Thoracic aorta (tissue), 2 donors: Measurements from ENCODE around the gene PRTFDC1. TPM values are rescaled to one million over a fixed set of nuclear protein-coding genes. Genes with fewer than 3 reads are reported as not detected.

Experiments used
- ATAC-seq: fragments of 150-250 bp; one replicate; pipeline ENCODE4 v1.8.0; 2017; ENCODE audit warnings: low read depth; ENCODE audit not compliant: insufficient number of reproducible peaks, low FRiP score
- DNase-seq: peaks from one replicate; pipeline ENCODE4 v3.0.0-alpha.2; 2020; ENCODE audit warnings: low spot score
- H3K27ac ChIP-seq, 2 donors: fragments of 200-600 bp; sonication (generic); 1 replicate in 1 of 2; 2 replicates in 1 of 2; pipeline ENCODE4 v1.5.1; 2016; ENCODE audit warnings: mild to moderate bottlenecking in 2 of 2, moderate library complexity in 2 of 2
- H3K27me3 ChIP-seq: fragments of 200-600 bp; sonication (generic); replicated peaks from 2 replicates; pipeline ENCODE4 v1.6.0; 2016; ENCODE audit warnings: mild to moderate bottlenecking; ENCODE audit not compliant: insufficient read depth
- H3K36me3 ChIP-seq: fragments of 200-600 bp; sonication (generic); one replicate; pipeline ENCODE4 v1.5.1; 2016
- H3K4me1 ChIP-seq, 2 donors: fragments of 200-600 bp; sonication (generic); 1 replicate in 1 of 2; 2 replicates in 1 of 2; pipeline versions ENCODE4 v1.5.1 to v1.6.0; 2016; ENCODE audit warnings: low read depth in 2 of 2, mild to moderate bottlenecking in 1 of 2; ENCODE audit not compliant: control insufficient read depth in 1 of 2
- H3K4me3 ChIP-seq: fragments of 200-600 bp; sonication (generic); 2 replicates; pipeline ENCODE4 v1.5.1; 2016; ENCODE audit warnings: mild to moderate bottlenecking
- H3K9me3 ChIP-seq: fragments of 200-600 bp; sonication (generic); 2 replicates; pipeline ENCODE4 v1.5.1; 2016
- CTCF ChIP-seq: fragments of 200-600 bp; sonication (generic); IDR thresholded peaks from one replicate; pipeline ENCODE4 v1.5.1; 2019; ENCODE audit warnings: antibody characterized with exemption
- total RNA-seq, 2 donors: library from RNA; depleted of rRNA; stranded (reverse); fragments of >200 nt; gene quantifications; one replicate each; pipeline versions ENCODE4 v1.1.0 to v1.2.3, GENCODE V29; 2016

The PRTFDC1 gene
- total RNA-seq, 2 donors from 2014 or later, result 6.2 to 7.3 TPM

GRCh38 chr10:24850727-24851296, 101.6 kb downstream of the PRTFDC1 start:
- no peaks in the 10 kb centered on the region for H3K27me3 ChIP-seq
- DNase-seq (no peak), ATAC-seq (no peak)
- H3K36me3 ChIP-seq, result no peaks in the 10 kb centered on the region
- no peak for TF ChIP-seq CTCF
- H3K4me3 ChIP-seq, result no peak overlapping the region
- H3K4me1 ChIP-seq, result peaks cover 0 to 4% of the 10 kb centered on the region in 2 donors
- no peak overlapping the region for H3K27ac ChIP-seq
- no peaks in the 10 kb centered on the region for H3K9me3 ChIP-seq

- Histone ChIP-seq H3K4me3 (no peak overlapping the region), H3K27ac (no peak overlapping the region), H3K9me3 (no peaks in the 10 kb centered on the region), H3K27me3 (no peaks in the 10 kb centered on the region), H3K36me3 (no peaks in the 10 kb centered on the region), H3K4me1 (peaks cover 0 to 4% of the 10 kb centered on the region in 2 donors)
- ATAC-seq (no peak), DNase-seq (no peak)
- no peak for TF ChIP-seq CTCF
These were observed 102.7 kb downstream of the PRTFDC1 start for GRCh38 chr10:24849501-24850299.

GRCh38 chr10:24849051-24849450, 103.4 kb downstream of the PRTFDC1 start:
- H3K9me3 ChIP-seq, result no peaks in the 10 kb centered on the region
- peaks cover 0 to 4% of the 10 kb centered on the region in 2 donors for H3K4me1 ChIP-seq
- no peak overlapping the region for H3K4me3 ChIP-seq
- no peak for TF ChIP-seq CTCF
- H3K27ac ChIP-seq, result no peak overlapping the region
- H3K27me3 ChIP-seq, result no peaks in the 10 kb centered on the region
- H3K36me3 ChIP-seq, result no peaks in the 10 kb centered on the region
- ATAC-seq (no peak), DNase-seq (no peak)

GRCh38 chr10:24848195-24848594, 104.2 kb downstream of the PRTFDC1 start:
- Histone ChIP-seq H3K27ac (no peak overlapping the region), H3K27me3 (no peaks in the 10 kb centered on the region), H3K4me1 (peaks cover 0 to 4% of the 10 kb centered on the region in 2 donors), H3K9me3 (no peaks in the 10 kb centered on the region), H3K4me3 (no peak overlapping the region), H3K36me3 (no peaks in the 10 kb centered on the region)
- no peak for TF ChIP-seq CTCF
- DNase-seq (no peak), ATAC-seq (no peak)

- no peak overlapping the region for H3K27ac ChIP-seq
- no peaks in the 10 kb centered on the region for H3K36me3 ChIP-seq
- H3K4me1 ChIP-seq, result peaks cover 0 to 4% of the 10 kb centered on the region in 2 donors
- no peak overlapping the region for H3K4me3 ChIP-seq
- H3K9me3 ChIP-seq, result no peaks in the 10 kb centered on the region
- H3K27me3 ChIP-seq, result no peaks in the 10 kb centered on the region
- TF ChIP-seq CTCF, result no peak
- no peak for DNase-seq
- ATAC-seq, result no peak
These were observed 105.0 kb downstream of the PRTFDC1 start for GRCh38 chr10:24847112-24848070.
